HEK293 (cell line): ENCODE measurements around the gene TRIM50.

Experiments used
- CTCF ChIA-PET: fragments of 350-600 bp; formaldehyde crosslinking; extraction: SDS; loops from one replicate; lab custom pipeline; 2021; ENCODE audit warnings: antibody characterized with exemption; lab: Yijun Ruan, JAX
- POLR2A ChIA-PET: fragments of 300-600 bp; formaldehyde crosslinking; extraction: SDS; loops from one replicate; lab custom pipeline; 2020; ENCODE audit warnings: antibody characterized with exemption, inconsistent platforms; lab: Yijun Ruan, JAX
- H3K27ac ChIP-seq: fragments of 200-500 bp; sonication (Bioruptor generic); 2 replicates; pipeline ENCODE4 v1.5.1; 2014; ENCODE audit warnings: low read depth, low read length, control low read depth, inconsistent platforms; ENCODE audit errors: extremely low read depth
- H3K36me3 ChIP-seq, 2 experiments: fragments of 200-500 bp in 1 of 2; sonication (Bioruptor generic) in 1 of 2; 1 replicate in 1 of 2; 2 replicates in 1 of 2; pipeline ENCODE4 v1.5.1; 2014 to 2017; ENCODE audit warnings: inconsistent platforms in 2 of 2, low read length in 2 of 2; ENCODE audit not compliant: control insufficient read depth in 2 of 2, insufficient read depth in 1 of 2
- H3K4me1 ChIP-seq: fragments of 200-500 bp; sonication (Bioruptor generic); 2 replicates; pipeline ENCODE4 v1.5.1; 2014; ENCODE audit warnings: mild to moderate bottlenecking, low read length, inconsistent platforms; ENCODE audit not compliant: control insufficient read depth, insufficient read depth
- H3K4me3 ChIP-seq: 2 replicates; pipeline ENCODE4 v1.5.1; 2011; ENCODE audit warnings: low read depth, mild to moderate bottlenecking, control low read depth, low read length, moderate library complexity
- H3K9me3 ChIP-seq: fragments of 200-500 bp; sonication (Bioruptor generic); 2 replicates; pipeline ENCODE4 v1.5.1; 2014; ENCODE audit warnings: low read depth, low read length, inconsistent platforms; ENCODE audit not compliant: control insufficient read depth, insufficient read depth
- CTCF ChIP-seq: fragments of 450-650 bp; formaldehyde crosslinking; IDR thresholded peaks from 2 replicates; pipeline ENCODE4 v1.5.1; 2016; ENCODE audit warnings: missing biosample characterization, missing genetic modification characterization
- FEZF1 ChIP-seq: fragments of 450-650 bp; formaldehyde crosslinking; IDR thresholded peaks from 2 replicates; pipeline ENCODE4 v1.5.1; 2016; ENCODE audit warnings: missing biosample characterization, missing genetic modification characterization
- KLF7 ChIP-seq: fragments of 450-650 bp; formaldehyde crosslinking; IDR thresholded peaks from 2 replicates; pipeline ENCODE4 v1.5.1; 2016; ENCODE audit warnings: missing biosample characterization, missing genetic modification characterization, borderline replicate concordance
- KLF9 ChIP-seq: fragments of 450-650 bp; formaldehyde crosslinking; IDR thresholded peaks from 2 replicates; pipeline ENCODE4 v1.5.1; 2016; ENCODE audit warnings: missing biosample characterization, missing genetic modification characterization, low read depth
- OVOL3 ChIP-seq: fragments of 450-650 bp; formaldehyde crosslinking; IDR thresholded peaks from 2 replicates; pipeline ENCODE4 v1.5.1; 2016; ENCODE audit warnings: missing biosample characterization, missing genetic modification characterization
- REST ChIP-seq: fragments of 450-650 bp; formaldehyde crosslinking; IDR thresholded peaks from 2 replicates; pipeline ENCODE4 v1.5.1; 2016; ENCODE audit warnings: missing biosample characterization, missing genetic modification characterization
- SETDB1 ChIP-seq: IDR thresholded peaks from one replicate; pipeline ENCODE4 v1.6.1; 2017; ENCODE audit warnings: mild to moderate bottlenecking, low read length, moderate library complexity, mixed read lengths; ENCODE audit not compliant: insufficient read length
- YY1 ChIP-seq: fragments of 450-650 bp; formaldehyde crosslinking; IDR thresholded peaks from 2 replicates; pipeline ENCODE4 v1.5.1; 2018; ENCODE audit warnings: missing biosample characterization, missing genetic modification characterization
- ZNF266 ChIP-seq: fragments of 450-650 bp; formaldehyde crosslinking; IDR thresholded peaks from 2 replicates; pipeline ENCODE4 v1.5.1; 2016; ENCODE audit warnings: missing biosample characterization, missing genetic modification characterization, low read depth
- ZNF37A ChIP-seq: fragments of 450-650 bp; IDR thresholded peaks from 2 replicates; pipeline ENCODE4 v1.5.1; 2018; ENCODE audit warnings: missing biosample characterization, missing genetic modification characterization
- ZNF521 ChIP-seq: fragments of 450-650 bp; formaldehyde crosslinking; IDR thresholded peaks from 2 replicates; pipeline ENCODE4 v1.5.1; 2017; ENCODE audit warnings: missing biosample characterization, mild to moderate bottlenecking, missing genetic modification characterization
- TF ChIP-seq, protein P1 (sequence below): fragments of 450-650 bp; formaldehyde crosslinking; IDR thresholded peaks from 2 replicates; pipeline ENCODE4 v1.5.1; 2016; ENCODE audit warnings: missing biosample characterization, missing genetic modification characterization

The TRIM50 gene

GRCh38 chr7:73359306-73359705, 31.4 kb upstream of the TRIM50 start:
- H3K9me3 ChIP-seq: no peaks in the 10 kb centered on the region
- TF ChIP-seq KLF9 (tag by site-specific recombination): no peak
- no peak for TF ChIP-seq REST (tag by site-specific recombination)
- no peak for TF ChIP-seq ZNF266 (tag by site-specific recombination)
- H3K4me3 ChIP-seq: no peak overlapping the region
- ChIA-PET CTCF (no interaction called here), POLR2A (no interaction called here)
- peaks cover 6% of the 10 kb centered on the region for H3K4me1 ChIP-seq
- H3K27ac ChIP-seq: no peak overlapping the region
- no peaks in the 10 kb centered on the region for H3K36me3 ChIP-seq

DNA sequence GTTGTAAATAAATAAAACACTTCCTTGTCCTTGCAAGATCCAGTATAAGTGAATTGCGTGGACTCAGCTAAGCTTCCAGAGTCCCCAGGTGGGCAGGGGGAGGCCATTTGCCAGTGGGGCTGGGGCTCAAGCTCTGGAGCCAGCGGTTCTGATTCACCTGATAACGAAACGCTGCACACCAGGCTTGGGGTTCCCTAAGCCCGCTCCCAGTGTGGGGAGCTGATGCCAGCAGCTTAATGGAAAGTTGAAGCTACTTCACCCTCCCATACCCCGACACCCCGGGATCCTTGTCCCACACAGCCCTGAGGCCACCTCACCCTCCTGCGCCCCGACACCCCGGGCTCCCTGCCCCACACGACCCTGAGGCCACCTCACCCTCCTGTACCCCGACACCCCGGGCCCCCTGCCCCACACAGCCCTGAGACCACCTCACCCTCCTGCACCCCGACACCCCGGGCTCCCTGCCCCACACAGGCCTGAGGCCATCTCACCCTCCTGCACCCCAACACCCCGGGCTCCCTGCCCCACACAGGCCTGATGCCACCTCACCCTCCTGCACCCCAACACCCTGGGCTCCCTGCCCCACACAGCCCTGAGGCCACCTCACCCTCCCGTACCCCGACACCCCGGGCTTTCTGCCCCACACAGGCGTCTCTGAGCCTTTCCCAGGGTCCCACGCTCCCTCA, 30.9 kb upstream of the TRIM50 start:
- Histone ChIP-seq H3K36me3 (no peaks in the 10 kb centered on the region), H3K27ac (no peak overlapping the region; the same call in 1 of the 2 replicates), H3K4me3 (no peak overlapping the region), H3K4me1 (peaks cover 6% of the 10 kb centered on the region), H3K9me3 (no peaks in the 10 kb centered on the region)
- CTCF ChIA-PET: no interaction called here
- POLR2A ChIA-PET: no interaction called here
- TF ChIP-seq FEZF1 (tag by site-specific recombination): 0 out of 2 replicates have a peak, but pooled peaks have one; percentile 13
- TF ChIP-seq KLF7 (tag by site-specific recombination): no peak

DNA sequence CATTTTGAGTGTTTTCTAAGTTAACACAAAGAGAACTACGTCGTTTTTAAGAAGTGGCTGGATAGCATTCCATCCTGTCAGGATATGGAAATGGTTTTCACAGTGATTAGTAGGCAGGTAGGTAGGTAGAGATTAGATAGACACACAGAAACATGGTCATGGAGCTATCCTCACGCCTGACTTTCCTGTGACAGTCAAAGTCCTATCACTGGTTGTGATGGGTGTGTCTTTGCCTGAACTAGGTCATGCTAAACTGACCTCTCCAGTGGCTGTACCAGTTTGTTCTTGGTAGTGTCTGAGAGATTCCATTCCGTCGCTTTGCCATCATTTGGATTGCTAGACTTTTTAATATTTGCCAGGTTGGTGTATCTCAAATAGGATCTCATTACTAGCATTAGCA, 28.3 kb upstream of the TRIM50 start:
- Histone ChIP-seq H3K36me3 (no peaks in the 10 kb centered on the region), H3K4me3 (no peak overlapping the region), H3K27ac (no peak overlapping the region), H3K9me3 (no peaks in the 10 kb centered on the region), H3K4me1 (peaks cover 6% of the 10 kb centered on the region)
- CTCF ChIA-PET: interaction anchor here (1.2 kb wide), 1 partner anchor 96 kb away, joined by 4 read pairs; no protein-coding TSS in a partner anchor
- POLR2A ChIA-PET: interaction anchor here (0.7 kb wide), 1 partner anchor 41 kb away, joined by 4 read pairs; no protein-coding TSS in a partner anchor
- no peak for TF ChIP-seq YY1 (tag by site-specific recombination)
- TF ChIP-seq ZNF521 (tag by site-specific recombination): no peak
- no peak for TF ChIP-seq KLF7 (tag by site-specific recombination)
- no peak for TF ChIP-seq CTCF (tag by site-specific recombination)
- TF ChIP-seq ZNF37A (tag by site-specific recombination): no peak
- TF ChIP-seq SETDB1: no peak
- no peak for TF ChIP-seq OVOL3 (tag by site-specific recombination)
- TF ChIP-seq, protein P1, sequence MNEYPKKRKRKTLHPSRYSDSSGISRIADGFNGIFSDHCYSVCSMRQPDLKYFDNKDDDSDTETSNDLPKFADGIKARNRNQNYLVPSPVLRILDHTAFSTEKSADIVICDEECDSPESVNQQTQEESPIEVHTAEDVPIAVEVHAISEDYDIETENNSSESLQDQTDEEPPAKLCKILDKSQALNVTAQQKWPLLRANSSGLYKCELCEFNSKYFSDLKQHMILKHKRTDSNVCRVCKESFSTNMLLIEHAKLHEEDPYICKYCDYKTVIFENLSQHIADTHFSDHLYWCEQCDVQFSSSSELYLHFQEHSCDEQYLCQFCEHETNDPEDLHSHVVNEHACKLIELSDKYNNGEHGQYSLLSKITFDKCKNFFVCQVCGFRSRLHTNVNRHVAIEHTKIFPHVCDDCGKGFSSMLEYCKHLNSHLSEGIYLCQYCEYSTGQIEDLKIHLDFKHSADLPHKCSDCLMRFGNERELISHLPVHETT: no peak
